ENCODE results near the gene HID1.
A peak's percentile ranks its signal among the peaks of the same experiment; 100 is the strongest.

Gene HID1

DNA sequence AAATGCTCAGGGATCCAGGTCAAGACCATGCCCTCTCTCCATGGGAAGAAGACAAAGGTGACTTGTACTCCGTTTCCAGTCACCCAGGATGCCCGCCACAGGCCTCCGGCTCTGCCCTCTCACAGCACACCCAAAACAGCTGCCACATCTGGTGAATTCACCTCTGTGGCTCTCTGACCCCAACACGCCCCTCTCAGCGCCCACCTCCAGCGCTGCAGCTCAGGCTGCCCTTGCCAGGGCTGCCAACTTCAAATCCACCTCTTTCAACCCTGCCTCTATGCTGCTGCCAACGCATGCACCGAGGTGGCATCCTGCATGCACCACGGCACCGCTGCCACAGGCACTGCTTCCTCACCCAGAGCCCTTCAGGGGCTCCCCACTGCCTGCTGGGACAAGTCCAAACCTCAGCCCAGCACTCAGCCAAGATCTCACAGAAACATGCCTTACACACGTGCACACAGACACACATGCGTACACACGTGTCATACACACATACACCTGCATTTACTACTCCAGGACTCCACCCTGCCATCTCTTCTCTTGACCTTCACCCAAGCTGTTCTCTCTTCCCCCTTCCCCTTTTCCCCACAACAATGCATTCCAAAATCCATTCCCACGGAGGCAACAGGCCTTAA is 7.5 kb downstream of the HID1 start:
- no peak for DNase-seq

DNA sequence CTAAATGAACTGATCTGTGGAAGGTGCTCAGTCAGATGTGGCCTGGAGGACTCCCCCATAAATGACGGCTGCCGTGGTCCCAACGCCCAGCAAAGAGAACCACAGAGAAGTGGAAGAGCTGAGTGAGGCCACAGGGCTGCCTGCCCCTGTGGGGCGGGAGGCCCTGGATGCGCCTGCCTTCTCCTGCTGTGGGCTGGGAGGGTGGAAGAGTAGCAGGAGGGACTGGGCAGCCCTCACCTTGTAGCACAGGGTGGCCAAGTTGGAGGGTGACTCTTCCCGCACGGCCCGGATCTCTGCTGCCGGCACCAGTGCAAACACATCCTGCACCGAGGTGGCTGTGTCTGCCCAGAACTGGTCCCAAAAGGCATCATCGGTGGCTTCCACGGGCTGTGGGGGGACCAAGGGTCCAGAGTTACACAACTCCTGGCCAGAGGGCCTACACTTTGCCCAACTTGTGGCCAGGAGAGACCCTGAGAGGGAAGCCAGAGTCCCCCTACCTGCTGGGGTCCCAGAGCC is 8.3 kb downstream of the HID1 start:
- DNase-seq = no peak

DNA sequence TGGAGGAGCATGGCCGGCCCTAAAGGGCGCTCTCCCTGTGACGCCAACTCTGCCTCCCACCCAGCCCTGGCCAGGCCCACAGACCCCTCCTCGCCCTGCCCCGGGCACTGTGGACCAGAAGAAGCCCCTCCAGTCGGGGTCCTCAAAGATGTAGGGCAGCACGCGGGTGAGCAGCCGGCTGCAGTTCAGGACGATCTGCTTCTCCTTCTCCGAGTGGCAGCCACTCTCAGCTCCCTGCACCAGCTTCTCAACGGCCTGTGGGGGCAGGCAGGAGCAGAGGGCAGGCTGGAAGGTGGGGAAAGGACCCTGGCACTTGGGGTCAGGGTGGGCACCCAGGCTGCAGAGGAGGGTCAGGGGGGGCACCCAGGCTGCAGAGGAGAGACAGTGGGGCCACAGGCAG is 8.9 kb downstream of the HID1 start:
- DNase-seq = no peak

GRCh38 chr17:74962622-74963394 is 9.8 kb downstream of the HID1 start:
- DNase-seq = no peak

- peak; percentile 90 for DNase-seq
Measured at GRCh38 chr17:74961657-74962350, 10.8 kb downstream of the HID1 start.

GRCh38 chr17:74960570-74961342 is 11.8 kb downstream of the HID1 start:
- no peak for DNase-seq

DNA sequence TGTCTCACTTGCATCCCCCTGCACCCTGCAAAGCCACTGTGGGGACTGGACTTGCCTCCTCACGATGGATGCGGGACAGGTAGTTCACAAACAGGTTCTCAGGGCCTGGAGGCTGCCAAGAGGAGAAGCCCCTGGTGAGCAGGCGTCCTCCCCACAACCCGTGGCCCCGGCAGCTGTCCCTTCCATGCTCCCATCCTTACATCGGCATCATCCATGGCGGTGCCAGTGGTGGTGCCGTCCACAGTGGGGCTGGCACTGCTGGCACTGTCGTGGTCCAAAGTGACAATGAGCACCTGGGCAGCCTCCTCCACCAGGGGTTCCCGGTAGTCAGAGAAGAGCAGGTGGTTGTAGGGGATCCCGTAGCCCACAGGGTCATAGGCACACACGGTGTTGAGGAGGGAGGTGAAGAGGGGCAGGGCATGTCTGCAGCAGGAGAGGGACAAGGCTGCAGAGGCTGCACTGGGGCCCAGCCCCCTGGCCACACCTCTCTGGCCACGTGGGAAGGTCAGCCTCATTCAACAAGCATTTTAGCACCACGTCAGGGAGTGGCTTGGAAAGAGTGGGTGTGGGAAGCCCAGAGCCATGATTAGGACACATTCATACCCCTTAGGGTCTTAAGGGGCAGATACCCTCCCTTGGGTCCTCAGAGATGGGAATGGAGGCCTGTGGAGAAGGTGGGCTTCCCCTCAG is 12.6 kb downstream of the HID1 start:
- DNase-seq = no peak

GRCh38 chr17:74957935-74958740 is 14.4 kb downstream of the HID1 start:
- DNase-seq = peak; percentile 89

- no peak for DNase-seq
Measured at GRCh38 chr17:74956093-74956492, 16.5 kb downstream of the HID1 start.

DNA sequence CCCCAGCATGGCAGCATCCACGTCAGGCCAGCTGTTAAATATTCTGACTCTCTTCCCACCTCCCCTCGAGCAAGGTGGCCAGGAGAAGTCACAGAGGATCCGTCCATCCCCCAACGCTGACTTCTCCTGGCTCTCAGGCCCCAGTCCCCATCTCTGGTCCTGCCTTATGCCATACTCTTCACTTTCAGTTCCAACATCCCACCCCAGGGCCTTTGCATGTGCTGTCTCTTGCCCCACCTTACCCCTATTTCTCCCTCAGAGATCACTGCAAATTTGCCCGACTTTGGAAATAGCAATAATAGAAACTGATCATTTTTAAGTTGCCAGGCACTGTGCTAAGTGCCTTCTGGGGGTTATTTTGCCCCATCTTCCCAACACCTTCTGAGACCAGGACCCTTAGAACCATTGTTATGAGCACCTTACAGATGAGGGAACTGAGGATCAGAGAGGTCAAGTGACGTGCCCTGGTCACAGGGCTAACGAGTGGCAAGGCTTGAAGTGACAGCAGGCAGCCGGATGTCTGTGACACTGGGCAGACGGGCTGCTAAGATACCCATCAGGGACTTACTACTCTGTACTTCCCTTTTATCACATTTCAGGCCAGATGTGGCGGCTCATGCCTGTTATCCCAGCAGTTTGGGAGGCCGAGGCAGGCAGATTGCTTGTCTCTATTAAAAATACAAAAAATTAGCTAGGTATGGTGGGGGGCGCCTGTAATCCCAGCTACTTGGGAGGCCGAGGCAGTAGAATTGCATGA is 17.7 kb downstream of the HID1 start:
- DNase-seq = no peak

DNA sequence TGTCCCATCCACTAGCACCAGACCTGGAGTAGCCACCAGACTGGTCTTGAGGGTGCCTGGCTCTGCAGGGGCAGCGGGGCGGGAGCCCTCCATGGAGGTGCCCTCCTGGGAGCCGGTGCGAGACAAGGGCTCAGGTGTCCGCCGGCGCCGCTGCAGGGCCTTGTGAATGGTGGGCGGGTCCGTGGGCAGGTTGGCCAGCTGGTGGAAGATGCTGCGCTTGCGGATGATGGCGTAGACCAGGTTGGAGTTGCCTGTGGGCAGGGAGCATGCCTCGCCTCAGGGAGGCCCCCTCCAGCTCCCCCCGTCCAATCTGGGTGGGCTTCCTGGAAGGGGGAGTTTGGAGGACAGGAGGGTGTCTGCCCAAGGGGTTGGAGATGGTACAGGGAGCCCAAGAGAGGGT is 18.4 kb downstream of the HID1 start:
- no peak for DNase-seq

GRCh38 chr17:74953134-74953687 is 19.3 kb downstream of the HID1 start:
- no peak for DNase-seq

GRCh38 chr17:74952431-74953133 is 20.0 kb downstream of the HID1 start:
- no peak for DNase-seq

- DNase-seq = no peak
Measured at GRCh38 chr17:74951680-74952421, 20.7 kb downstream of the HID1 start.

GRCh38 chr17:74951065-74951464 is 21.5 kb downstream of the HID1 start:
- no peak for DNase-seq

GRCh38 chr17:74950207-74950606 is 22.4 kb downstream of the HID1 start:
- no peak for DNase-seq

DNA sequence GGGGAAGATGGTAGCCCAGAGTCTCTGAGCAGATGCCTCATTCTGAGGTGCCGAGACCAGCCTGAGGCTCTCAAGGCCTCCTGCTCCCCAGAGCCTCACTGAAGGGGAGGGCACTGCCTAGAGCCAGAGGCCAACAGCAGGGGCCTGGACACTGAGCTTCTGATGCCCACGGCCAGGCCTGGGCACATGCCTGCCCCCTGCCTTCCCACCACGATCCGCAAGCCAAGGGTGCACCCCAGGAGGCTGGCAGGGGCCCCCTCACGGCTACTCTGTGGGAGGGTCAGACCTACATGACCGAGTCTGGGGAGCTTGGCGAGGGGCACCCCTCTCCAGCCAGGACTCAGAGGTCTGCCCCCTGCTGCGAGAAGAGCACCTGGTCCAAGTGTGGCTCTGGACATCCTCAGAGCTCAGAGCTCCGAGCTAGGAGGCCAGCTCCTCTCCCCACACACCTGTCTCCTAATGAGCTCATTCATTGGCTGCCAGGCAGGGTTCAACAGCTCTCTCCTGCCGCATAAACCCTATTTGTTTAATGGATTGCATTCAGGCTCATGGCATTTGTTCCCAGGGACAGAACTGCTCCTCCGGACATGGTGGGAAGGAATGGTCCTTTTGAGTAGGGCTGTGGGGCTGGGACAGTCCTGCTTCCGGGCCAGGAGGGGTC is 23.0 kb downstream of the HID1 start:
- no peak for DNase-seq

DNA sequence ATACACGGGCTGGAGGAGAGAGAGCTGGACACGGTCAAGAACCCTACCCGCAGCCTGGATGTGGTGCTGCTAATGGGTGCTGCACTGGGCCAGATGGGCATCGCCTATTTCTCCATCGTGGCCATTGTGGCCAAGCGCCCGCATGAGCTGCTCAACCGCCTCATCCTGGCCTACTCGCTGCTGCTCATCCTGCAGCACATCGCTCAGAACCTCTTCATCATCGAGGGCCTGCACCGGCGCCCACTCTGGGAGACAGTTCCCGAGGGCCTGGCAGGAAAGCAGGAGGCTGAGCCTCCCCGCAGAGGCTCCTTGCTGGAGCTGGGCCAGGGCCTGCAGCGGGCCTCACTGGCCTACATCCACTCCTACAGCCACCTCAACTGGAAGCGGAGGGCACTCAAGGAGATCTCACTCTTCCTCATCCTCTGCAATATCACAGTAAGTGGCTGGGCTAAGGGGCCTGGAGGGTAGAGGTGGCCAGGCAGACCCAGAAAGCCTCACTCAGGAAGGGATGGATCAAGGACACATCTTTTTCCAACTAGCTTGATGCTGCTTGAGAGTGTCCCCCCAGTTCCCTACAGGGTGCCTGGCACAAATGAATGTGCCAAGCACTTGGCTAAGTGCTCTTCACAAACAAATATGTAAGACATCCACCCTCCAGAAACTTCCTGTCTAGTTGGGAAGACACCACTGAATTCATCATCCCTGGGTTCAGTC is 25.4 kb downstream of the HID1 start:
- no peak for DNase-seq

Measured in activated CD4-positive, CD25-positive, alpha-beta regulatory T cell treated with anti-CD3 and anti-CD28 coated beads, Interleukin-2, amount 50 U/mL, for 72 hours (primary cell).